GM18870 (cell line): ENCODE measurements around the gene CAPN9.

Experiments used
- ATAC-seq: cut with Tn5 transposase; IDR thresholded peaks from one replicate; pipeline ENCODE4 v1.9.1; 2021; ENCODE audit warnings: moderate library complexity; ENCODE audit not compliant: unreplicated experiment

The CAPN9 gene

DNA sequence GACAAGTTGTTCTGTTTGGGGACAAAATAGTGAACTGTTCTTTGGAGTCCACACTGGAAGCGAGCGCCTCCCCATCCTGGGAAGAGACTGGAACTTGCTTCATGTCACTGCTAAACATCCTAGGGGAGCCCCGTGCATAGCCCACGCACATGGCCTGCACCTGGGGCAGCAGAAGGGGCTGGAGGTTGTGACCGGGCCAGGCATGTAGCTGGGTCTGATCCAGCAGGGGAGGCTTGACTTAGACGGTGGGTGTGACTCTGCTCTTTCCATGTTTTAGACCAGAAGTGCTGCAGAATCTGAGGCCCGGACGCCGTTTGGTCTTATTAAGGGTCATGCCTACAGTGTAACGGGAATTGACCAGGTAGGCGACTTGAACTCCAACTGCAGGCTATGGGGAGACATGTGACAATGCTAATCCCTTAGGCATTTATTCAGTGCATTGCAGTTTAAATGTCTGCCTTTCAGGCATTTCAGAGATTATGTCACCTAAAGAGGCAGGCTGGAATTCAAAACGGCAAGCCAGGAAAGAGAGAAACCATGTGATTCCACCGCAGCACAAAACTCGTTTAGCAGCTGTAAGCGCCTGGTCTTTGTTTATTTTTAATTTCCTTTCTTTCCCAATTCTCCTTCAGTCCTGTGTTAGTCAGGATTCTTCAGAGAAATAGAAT lies 21.8 kb downstream of the CAPN9 start:
- no peak for ATAC-seq

DNA sequence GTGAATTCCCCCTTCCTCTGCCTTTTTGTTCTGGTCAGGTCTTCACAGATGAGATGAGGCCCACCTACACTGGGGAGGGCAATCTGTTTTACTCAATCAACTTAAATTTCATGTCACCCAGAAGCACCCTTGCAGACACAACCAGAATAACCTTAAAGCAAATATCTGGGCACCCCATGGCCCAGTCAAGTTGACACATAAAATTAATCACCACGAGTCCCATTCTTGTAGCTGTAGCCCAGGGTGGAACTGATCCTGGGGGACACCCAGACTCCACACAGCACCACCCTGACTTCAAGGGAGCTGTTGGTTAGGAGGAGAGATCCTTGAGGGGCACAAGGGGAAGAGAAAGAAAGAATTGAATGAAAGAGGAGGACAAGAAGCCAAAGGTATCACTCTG lies 23.1 kb downstream of the CAPN9 start:
- ATAC-seq = no peak

DNA sequence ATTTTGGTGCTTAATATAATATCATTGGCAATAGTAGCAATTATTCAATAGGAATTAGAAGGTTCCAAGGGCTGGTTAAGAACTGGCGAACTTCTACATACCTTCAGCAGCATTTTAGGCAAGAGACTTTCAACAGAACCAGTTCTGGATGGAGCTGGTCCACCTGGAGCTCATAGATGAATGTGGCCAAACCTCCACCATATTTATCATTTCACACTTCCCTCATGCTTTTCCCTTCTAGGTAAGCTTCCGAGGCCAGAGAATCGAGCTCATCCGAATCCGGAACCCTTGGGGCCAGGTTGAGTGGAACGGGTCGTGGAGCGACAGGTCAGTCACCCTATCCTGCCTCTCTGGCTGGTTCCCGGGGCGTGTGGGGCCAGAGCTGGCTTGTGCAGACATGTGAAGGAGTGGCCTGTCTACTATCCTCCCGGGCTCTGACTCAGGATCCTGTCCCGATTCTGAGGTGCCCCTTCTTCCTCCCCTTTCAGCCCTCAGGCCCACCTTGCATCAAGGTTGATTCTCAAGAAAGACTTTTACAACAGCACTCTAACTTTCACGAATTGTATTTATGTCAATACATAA lies 24.7 kb downstream of the CAPN9 start:
- no peak for ATAC-seq

DNA sequence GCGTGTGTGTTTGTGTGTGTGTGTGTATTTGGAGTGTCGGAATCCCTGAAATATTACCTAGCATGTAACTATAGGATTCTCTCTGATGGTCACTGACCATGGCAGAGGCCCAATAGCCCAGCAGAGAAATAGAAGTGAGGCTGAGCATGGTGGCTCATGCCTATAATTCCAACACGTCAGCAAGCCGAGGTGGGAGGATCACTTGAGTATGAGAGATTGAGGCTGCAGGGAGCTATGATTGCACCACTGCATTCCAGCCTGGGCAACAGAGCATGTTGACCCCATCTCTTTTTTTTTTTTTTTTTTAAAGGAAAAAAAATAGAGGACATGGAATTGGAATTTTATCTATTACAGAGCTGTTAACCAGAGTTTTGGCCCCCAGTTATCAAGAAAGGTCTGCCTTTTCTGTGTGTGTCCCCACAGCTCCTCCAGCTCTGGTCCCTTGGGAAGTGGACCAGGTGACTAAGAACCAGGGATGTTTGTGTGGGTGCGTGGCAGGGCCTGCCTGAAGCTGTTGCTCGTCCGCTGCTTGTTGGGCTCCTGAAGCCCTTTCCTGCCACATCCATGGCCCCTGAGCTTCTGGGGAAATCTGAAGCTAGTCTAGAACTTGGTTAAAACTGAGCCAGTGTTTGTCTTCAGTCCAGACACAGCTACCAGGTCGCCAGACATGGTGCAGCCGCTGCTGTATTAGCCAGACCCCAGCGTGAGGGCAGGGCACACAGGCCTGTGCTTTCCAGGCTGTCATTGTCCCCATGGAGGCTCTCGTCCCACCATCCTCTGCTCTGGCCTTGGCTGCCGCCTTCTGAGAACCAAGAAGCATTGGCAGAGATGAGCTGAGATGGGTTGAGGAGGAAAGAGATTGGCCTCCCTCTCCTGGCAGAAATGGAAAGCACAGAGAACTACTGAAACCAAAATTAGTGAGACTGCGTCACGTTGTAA lies 25.5 kb downstream of the CAPN9 start:
- no peak for ATAC-seq

DNA sequence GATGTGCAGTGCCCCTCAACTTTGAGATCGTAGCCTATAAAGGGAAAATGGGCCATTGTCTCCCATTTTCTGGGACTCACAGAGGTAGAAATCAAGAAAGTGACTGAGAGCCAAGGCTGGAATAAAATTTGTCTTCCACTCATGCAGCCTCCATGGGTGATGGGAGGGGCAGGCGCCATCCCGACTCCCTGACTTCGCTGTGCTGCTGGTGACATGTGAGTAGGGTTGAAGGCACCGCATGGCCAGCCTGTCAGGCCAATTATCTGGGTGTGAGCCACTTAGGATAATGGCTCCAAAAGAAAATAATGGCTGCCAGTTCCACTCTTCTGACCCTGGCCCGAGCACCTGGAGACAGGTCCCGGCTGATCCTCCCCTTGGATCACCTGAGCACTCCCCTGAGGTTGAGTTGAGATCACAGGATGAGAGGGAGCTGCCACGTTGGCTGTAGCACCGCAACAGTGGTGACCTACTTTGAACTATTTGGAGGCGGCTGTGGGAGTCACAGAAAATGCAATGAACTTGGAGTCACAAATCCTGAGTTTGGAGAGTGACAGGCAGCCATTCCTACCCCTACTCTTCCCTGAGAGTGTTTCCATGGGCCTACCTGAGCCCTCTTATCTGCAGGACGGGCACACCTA lies 26.3 kb downstream of the CAPN9 start:
- ATAC-seq = no peak

DNA sequence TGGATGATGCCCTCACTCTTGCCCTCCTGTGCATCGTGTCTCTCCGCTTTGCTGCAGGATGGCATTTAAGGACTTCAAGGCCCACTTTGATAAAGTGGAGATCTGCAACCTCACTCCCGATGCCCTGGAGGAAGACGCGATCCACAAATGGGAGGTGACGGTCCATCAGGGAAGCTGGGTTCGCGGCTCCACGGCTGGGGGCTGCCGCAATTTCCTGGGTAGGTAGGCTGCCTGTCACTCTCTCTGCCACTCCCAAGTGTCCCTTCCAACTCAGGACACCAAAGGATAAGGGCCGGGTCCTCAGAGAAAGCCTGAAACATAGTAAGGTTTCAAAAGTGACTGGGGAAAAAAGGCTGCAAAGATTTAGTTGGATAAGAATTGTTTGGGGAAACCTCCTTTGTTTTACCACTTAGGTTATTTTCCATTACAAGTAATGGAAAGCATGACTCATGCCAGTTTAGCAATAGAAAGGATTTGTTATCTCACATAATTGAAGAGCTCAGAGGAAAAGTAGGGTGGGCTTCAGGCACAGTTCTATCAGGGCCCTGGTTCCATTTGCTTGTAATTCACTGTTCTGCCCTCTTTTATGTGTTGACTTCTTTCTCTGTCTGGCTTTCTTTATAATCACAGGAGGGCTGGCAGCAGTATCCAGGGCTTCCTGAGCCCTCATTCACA lies 31.9 kb downstream of the CAPN9 start:
- no peak for ATAC-seq

GRCh38 chr1:230781131-230781530 lies 33.9 kb downstream of the CAPN9 start:
- ATAC-seq = no peak

DNA sequence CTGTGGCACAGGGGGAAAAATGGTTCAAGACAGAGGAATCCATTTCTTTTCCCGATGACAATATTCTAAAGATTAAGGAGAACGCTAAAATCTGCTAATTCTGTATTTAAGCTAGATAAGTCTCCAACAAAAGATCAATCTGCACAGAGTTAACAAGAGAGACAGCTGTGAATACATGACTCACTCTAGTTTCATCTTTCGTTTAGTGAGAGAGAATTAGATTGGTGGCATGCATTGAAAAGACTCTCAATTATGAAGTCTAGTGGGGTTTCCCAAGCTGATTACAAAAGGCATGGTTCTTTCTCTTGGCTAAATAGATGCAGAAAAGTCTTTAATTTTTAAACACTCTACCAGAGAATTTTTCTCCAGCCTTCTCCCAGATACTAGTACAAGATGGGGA lies 34.4 kb downstream of the CAPN9 start:
- no peak for ATAC-seq

GRCh38 chr1:230784163-230784562 lies 37.0 kb downstream of the CAPN9 start:
- no peak for ATAC-seq

- no peak for ATAC-seq
Observed at GRCh38 chr1:230785636-230786384, 38.6 kb downstream of the CAPN9 start.

GRCh38 chr1:230786385-230786753 lies 39.2 kb downstream of the CAPN9 start:
- no peak for ATAC-seq

DNA sequence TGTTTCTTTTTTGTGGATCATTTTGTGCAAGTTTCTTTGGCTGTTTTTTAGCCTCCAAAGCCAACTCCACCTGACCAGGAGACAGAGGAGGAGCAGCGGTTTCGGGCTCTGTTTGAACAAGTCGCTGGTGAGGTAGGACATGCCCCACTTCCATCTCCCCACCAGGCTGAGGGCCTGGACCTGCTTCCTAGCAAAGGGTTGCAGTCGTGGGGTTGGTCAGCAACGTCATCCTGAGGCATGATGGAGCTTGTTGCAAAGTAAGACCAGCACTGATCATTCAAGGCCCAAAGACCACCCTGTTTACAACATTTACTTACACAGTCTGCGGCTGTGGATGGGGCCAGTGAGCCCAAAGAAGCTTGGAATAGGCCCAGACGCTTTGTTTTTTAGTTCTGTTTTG lies 40.3 kb downstream of the CAPN9 start:
- ATAC-seq = no peak

DNA sequence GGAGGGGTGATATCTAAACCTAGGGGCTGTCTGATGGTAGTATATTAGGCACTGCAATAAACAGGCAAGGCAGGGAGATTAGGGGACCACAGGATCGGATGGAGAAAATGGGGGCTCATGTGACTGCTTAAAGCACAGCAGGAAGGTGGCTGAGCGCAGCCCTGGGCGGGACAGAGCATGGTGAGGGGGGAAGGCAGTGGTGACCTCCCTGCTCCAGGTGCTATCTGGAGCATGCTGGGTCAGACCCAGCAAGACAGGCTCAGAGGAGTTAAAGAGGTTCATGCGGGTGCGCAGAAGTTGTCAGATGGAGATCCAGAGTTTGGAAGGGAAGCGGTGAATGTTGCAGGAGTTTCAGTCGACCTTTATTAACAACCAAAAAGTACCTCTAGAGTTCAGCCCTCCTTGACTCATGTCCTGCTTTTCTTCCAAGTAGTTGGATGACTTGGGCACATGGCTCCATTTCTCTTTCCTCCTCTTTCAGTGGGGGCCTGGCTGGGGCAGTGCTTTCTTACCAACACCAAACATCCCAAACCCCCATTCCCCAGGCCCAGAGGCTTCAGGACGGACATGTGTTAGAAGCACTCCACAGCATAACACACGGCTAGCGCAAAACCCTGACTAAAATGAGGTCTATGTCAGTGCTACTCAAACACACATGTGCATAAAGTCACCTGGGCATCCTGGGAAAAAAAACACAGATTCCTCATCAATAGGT lies 41.5 kb downstream of the CAPN9 start:
- ATAC-seq = no peak

- ATAC-seq = no peak
Observed at GRCh38 chr1:230790026-230790425, 42.8 kb downstream of the CAPN9 start.

DNA sequence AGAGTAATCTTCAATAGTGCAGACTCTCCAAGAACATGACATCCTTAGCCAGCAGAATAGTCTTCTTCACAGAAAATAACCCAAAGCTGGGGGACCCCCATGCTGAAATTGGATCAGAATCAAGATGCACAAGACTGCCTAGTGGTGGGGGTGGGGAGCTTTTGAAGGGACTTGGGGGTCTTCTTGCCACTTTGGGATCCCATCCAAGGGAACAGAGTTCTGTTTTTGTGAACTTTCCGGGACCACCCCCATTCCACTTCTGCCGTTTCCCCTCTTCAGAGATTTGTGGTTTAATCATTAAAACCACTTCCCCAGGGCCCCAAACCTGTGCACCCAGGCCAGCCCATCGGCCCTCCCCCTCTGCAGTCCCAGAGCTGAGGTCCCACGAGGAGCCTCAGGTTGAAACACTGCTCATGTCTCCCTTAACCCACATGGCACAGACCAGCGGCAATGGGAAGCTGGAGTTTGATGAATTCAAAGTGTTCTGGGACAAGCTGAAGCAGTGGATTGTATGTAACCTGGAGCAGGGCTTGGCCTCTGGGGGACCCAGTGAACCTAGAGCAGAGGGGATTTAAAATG lies 44.9 kb downstream of the CAPN9 start:
- ATAC-seq = no peak

DNA sequence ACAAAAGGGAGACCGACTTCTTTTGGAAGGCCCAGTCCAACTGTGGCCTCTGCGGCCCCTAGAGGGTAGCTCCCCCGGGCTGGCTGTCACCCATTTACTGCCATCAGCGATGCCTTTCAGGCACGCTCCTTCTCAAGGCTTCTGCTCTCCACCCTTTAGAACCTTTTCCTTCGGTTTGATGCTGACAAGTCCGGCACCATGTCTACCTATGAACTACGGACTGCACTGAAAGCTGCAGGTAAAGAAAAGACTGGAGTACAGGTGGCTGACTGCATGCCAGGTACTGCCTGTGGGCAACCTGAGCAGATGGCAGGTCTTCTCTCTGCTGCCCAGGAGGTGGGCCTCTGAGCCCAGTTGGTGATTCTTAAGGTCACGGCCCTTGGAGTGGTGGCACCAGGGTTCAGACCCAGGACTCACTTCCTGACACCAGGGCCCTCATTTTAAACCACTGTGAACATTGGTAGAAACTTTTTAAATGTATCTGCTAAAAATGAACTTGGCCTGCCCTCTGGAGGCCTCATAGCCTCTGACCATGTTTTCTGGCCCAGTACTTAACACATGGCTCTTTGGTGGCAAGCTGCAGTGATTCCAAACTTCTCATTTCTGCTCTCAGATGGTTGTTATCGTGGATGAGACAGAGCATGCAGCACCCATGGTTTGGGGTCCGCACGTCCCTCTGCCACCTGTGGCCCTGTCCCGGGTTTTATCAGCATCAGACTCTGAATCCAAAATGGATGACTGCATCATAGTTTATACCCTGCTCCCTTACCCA lies 45.7 kb downstream of the CAPN9 start:
- ATAC-seq = no peak

DNA sequence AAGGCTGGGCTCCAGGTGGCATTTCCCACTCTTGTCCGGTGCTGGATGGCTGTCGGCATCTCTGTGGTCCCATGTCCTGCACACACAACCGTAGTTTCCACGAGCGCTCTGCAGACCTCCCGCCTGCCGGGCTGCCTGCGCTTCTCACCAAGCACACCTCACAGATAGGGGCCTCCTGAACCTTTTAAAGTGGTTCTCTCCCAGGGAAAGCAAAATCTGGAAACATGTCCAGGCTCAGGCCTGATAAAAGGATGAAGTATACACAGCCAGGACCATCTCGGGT lies 46.2 kb downstream of the CAPN9 start:
- no peak for ATAC-seq

DNA sequence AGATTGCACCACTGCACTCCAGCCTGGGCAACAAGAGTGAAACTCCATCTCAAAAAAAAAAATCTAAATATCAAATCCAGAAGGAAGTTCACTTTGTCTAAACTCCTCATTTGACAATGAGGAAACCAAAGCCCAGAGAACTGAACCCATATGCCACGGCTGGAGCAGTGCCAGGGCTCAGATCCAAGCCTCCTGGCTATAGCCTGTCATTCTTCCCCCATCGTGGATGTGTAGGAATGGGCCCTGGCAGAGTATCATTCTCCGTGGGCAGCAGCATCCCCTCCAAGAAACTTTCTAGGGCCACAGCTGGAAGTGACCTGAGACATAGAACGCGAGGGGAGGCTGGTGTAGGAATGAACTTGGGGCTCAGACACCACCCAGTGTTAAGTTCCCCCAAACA lies 47.2 kb downstream of the CAPN9 start:
- ATAC-seq = no peak
